HepG2 (cell line): ENCODE results near the gene C1orf35.

ENCODE experiments used
- ARNTL ChIP-seq: sonication (generic); formaldehyde crosslinking; IDR thresholded peaks from 2 replicates; pipeline ENCODE4 v1.4.0; 2020; ENCODE audit warnings: mild to moderate bottlenecking, missing genetic modification reagents
- CEBPB ChIP-seq: IDR thresholded peaks from 2 replicates; pipeline ENCODE4 v1.6.1; 2011; ENCODE audit warnings: low read depth, low read length, improper control_type of control experiment, borderline replicate concordance
- CTCF ChIP-seq: sonication (generic); formaldehyde crosslinking; IDR thresholded peaks from 2 replicates; pipeline ENCODE4 v1.5.0; 2020; ENCODE audit warnings: mild to moderate bottlenecking, missing genetic modification reagents, moderate library complexity
- HDAC2 ChIP-seq: sonication (generic); formaldehyde crosslinking; IDR thresholded peaks from 2 replicates; pipeline ENCODE4 v1.4.0; 2020; ENCODE audit warnings: missing genetic modification reagents
- MAFK ChIP-seq, 2 experiments: IDR thresholded peaks in 1 of 2; conservative IDR thresholded peaks in 1 of 2; 2 replicates each; pipeline ENCODE4 v1.6.1; 2011; ENCODE audit warnings: improper control_type of control experiment in 2 of 2, low read length in 2 of 2
- NFKBIZ ChIP-seq: IDR thresholded peaks from 2 replicates; pipeline ENCODE4 v1.6.1; 2018; ENCODE audit warnings: missing genetic modification reagents, missing compliant biosample characterization
- POLR2AphosphoS2 ChIP-seq: IDR thresholded peaks from 2 replicates; pipeline ENCODE4 v1.6.1; 2011; ENCODE audit warnings: low read depth, low read length, improper control_type of control experiment
- ZNF3 ChIP-seq: IDR thresholded peaks from 2 replicates; pipeline ENCODE4 v1.7.0; 2017; ENCODE audit warnings: inconsistent platforms
- TF ChIP-seq, protein P1 (sequence below): sonication (generic); formaldehyde crosslinking; IDR thresholded peaks from 2 replicates; pipeline ENCODE4 v1.5.0; 2020; ENCODE audit warnings: mild to moderate bottlenecking, missing genetic modification reagents

DNA sequence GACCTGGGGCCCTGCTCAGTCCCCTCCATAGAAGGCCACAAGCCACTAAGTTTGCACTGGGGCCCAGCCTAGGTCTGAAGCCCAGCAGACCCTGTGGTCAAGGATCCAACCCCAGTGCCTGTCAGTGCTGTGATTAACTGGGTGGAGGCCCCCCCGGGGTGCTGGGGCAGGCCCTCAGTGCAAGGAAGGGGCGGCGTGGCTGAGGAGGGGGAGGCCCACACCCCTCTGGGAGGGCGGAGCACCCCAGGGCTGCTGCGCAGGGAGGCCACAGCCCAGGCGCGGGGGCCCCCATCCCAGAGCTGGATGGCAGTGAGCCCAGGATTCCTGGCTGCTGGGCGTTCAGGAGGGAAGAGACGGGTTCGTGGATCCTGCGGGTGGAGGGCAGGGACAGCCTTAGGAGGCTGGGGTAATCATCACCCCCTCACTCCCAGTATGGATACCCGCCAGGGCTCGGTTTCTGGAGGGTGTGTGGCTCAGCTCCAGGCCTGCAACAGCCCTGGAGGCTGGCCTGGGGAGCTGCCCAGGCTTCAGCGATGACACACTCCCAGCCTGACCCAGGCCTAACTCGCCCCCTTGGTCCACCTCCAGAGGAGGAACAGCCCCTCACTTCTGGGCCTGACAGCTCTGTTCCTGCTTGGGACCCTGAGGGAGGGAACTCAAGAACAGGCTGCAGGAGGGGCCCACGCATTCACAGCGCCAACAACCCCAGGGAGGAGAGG lies 47.5 kb upstream of the C1orf35 start:
- TF ChIP-seq ZNF3 (CRISPR knock-in tag) (no peak), CTCF (CRISPR knock-in tag) (no peak), ARNTL (CRISPR knock-in tag) (no peak), HDAC2 (CRISPR knock-in tag) (no peak), POLR2AphosphoS2 (no peak), MAFK (conservative IDR thresholded peaks at IDR 0.05 in 1 of 2, IDR thresholded peaks at IDR 0.05 in 1 of 2; ENCODE audit: low read length in 2 of 2) (no peak), CEBPB (no peak), NFKBIZ (CRISPR knock-in tag) (no peak)
- TF ChIP-seq, protein P1, sequence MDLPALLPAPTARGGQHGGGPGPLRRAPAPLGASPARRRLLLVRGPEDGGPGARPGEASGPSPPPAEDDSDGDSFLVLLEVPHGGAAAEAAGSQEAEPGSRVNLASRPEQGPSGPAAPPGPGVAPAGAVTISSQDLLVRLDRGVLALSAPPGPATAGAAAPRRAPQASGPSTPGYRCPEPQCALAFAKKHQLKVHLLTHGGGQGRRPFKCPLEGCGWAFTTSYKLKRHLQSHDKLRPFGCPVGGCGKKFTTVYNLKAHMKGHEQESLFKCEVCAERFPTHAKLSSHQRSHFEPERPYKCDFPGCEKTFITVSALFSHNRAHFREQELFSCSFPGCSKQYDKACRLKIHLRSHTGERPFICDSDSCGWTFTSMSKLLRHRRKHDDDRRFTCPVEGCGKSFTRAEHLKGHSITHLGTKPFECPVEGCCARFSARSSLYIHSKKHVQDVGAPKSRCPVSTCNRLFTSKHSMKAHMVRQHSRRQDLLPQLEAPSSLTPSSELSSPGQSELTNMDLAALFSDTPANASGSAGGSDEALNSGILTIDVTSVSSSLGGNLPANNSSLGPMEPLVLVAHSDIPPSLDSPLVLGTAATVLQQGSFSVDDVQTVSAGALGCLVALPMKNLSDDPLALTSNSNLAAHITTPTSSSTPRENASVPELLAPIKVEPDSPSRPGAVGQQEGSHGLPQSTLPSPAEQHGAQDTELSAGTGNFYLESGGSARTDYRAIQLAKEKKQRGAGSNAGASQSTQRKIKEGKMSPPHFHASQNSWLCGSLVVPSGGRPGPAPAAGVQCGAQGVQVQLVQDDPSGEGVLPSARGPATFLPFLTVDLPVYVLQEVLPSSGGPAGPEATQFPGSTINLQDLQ: no peak
